ENCODE data around the gene PARN.
"Not testable (repeated sequence)": the region's sequence is repeated elsewhere in the genome, so short reads cannot be mapped to it uniquely, and the experiment has no call there.

Gene PARN

DNA sequence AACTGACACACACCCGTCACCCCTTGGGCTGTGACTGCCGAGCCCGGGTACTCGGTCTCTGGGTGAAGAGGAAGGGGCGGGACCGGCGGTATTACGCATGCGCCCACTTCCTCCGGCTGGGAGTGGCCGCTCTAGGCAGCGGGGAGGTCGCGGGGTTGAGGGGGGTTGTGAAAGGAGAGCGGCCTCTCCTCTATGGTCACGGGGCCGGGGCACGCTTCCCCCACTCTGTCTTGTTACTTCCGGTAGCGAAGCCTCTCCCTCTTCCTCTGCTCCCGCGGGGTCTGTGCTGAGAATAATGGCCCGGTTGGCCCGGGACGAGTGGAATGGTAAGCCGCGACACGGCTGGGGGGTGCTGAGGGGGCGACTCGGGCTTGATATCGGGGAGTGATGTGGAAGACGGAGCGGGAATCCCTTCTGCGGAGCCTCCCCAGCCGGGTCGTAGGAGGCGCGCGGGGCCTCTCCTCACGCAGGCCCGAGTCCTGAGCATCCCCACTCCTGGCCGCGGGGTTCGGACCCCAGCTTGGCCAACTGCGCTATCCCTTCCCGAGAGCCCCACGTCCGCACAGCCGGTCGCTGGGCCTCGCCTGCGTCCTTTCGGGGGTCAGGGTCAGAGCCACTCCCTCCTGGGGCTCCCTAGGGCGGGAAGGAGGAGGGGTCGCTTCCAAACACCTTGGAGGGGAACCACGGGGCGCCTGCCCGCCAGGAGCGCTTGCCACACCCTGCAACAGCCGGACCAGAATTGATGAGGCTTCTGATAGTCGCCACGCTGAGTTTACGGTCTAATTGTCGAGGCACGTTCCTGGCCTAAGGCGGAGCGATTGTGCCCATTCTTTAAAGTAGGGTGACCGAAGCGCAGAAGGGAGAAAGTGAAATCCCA, 2.9 kb upstream of the PARN start, which contains the start of gene BFAR:
Gene BFAR (plus strand): TSS at position 259 of the 877 bp plus-strand sequence. CDS start 11,396 bp downstream, outside the sequence.
- Histone ChIP-seq H3K36me3 (ENCODE audit: control insufficient read depth in 2 of 2, insufficient read depth in 2 of 2, low read length in 2 of 2) (peaks cover under 1 to 2% of the 10 kb centered on the region in 2 donors), H3K27ac (ENCODE audit: low read length) (peak within 1 kb of the TSS; percentile 88), H3K9ac (ENCODE audit: low read length in 2 of 2) (peak within 1 kb of the TSS; percentile 87), H3K9me3 (ENCODE audit: control insufficient read depth in 2 of 2, low read length in 2 of 2) (no peaks in the 10 kb centered on the region), H3K4me3 (ENCODE audit: low read length in 2 of 2) (peak within 1 kb of the TSS; percentile 91 to 95), H3K4me1 (ENCODE audit: control insufficient read depth, insufficient read depth, low read length) (peaks cover 26% of the 10 kb centered on the region), H3K27me3 (ENCODE audit: control insufficient read depth in 1 of 2, insufficient read depth in 2 of 2, low read length in 2 of 2) (no peaks in the 10 kb centered on the region)

DNA sequence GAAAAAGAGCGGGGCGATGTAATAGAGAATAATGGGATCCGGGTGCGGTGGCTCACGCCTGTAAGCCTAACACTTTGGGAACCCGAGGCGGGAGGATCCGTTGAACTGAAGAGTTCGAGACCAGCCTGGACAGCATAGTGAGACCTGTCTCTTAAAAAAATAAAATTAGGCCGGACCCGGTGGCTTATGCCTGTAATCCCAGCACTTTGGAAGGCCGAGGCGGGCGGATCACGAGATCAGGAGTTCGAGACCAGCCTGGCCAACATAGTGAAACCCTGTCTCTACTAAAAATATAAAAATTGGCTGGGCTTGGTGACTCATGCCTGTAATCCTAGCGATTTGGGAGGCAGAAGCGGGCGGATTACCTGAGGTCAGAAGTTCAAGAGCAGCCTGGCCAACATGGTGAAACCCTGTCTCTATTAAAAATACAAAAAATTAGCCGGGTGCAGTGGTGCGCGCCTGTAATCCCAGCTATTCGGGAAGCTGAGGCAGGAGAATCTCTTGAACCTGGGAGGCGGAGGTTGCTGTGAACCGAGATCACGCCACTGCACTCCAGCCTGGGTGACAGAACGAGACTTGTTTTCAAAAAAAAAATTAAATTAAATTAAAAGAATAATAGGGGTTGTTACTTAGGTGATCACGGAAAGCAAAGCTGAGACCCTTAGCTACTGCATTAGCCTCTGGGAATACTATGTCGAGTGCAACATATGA, 715 bp upstream of the PARN start:
- Histone ChIP-seq H3K4me3 (ENCODE audit: low read length in 2 of 2) (peak overlapping the region; percentile 62 to 93), H3K27ac (ENCODE audit: low read length) (peak overlapping the region; percentile 80), H3K4me1 (ENCODE audit: control insufficient read depth, insufficient read depth, low read length) (peaks cover 26% of the 10 kb centered on the region), H3K9ac (ENCODE audit: low read length in 2 of 2) (peak overlapping the region; percentile 78 to 99)
- not testable (repeated sequence) for H3K36me3 ChIP-seq (ENCODE audit: control insufficient read depth in 2 of 2, insufficient read depth in 2 of 2, low read length in 2 of 2); H3K27me3 ChIP-seq (ENCODE audit: control insufficient read depth in 1 of 2, insufficient read depth in 2 of 2, low read length in 2 of 2); H3K9me3 ChIP-seq (ENCODE audit: control insufficient read depth in 2 of 2, low read length in 2 of 2)

DNA sequence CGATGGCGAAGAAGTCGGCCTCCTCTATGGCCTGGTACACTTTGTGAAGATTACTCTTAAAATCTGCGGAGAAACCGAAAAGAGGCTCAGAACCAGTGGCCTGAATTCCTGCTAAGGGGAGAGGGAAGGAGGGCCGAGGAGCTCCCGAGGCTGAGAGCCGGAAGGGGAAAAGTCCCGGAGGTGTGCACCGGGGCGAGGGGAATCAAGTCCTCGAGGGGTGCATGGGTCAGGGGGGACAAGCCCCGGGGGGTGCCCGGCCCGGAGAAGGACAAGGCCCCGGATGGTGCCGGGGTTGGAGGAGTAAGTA, 495 bp downstream of the PARN start:
- Histone ChIP-seq H3K4me1 (ENCODE audit: control insufficient read depth, insufficient read depth, low read length) (peaks cover 26% of the 10 kb centered on the region), H3K27me3 (ENCODE audit: control insufficient read depth in 1 of 2, insufficient read depth in 2 of 2, low read length in 2 of 2) (no peaks in the 10 kb centered on the region)

DNA sequence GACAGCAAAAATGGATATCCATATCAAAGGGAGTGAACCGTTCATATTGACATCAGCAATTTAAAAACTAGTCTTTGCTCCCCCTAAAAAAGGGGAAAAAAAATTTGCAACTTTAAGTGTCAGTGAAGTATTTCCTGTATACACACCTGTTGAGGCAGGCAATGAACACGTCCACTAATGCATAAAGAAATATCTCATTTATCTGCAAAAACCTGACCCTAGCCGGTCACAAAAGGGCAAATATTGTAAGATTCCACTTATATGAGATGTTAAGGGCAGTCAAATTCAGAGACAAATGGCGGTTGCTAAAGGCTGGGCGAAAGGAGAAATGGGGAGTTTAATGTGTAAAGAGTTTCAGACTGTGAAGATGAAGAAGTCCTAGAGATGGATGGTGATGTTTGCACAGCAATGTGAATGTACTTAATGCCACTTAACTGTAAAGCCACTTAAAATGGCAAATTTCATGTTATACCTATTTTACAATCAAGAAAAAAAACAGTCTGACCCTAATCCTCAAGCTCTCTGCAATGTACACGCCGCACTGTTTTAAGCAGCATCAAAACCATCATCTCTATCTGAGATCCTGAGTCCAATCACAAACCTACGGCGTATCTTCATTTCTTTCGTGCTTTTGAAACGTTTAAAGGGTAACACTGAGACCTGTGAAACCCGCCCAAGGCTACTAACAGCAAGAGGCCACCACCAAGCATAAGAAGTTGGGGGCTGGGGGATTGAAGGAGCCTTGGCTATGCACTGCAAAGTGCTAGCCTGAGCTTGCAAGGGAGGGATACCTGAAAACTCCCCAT, 1.1 kb downstream of the PARN start:
- Histone ChIP-seq H3K4me1 (ENCODE audit: control insufficient read depth, insufficient read depth, low read length) (peaks cover 21% of the 10 kb centered on the region), H3K27me3 (ENCODE audit: control insufficient read depth in 1 of 2, insufficient read depth in 2 of 2, low read length in 2 of 2) (no peaks in the 10 kb centered on the region), H3K27ac (ENCODE audit: low read length) (peak overlapping the region; percentile 80), H3K9ac (ENCODE audit: low read length in 2 of 2) (peak overlapping the region; percentile 97 to 99), H3K36me3 (ENCODE audit: control insufficient read depth in 2 of 2, insufficient read depth in 2 of 2, low read length in 2 of 2) (peaks cover 7 to 10% of the 10 kb centered on the region in 2 donors), H3K9me3 (ENCODE audit: control insufficient read depth in 2 of 2, low read length in 2 of 2) (no peaks in the 10 kb centered on the region), H3K4me3 (ENCODE audit: low read length in 2 of 2) (peak overlapping the region; percentile 62 to 93)

More for the DNA sequence above, 495 bp downstream of the PARN start:
- Histone ChIP-seq H3K4me3 (ENCODE audit: low read length in 2 of 2) (peak overlapping the region; percentile 62 to 93), H3K27ac (ENCODE audit: low read length) (peak overlapping the region; percentile 80), H3K9me3 (ENCODE audit: control insufficient read depth in 2 of 2, low read length in 2 of 2) (no peaks in the 10 kb centered on the region), H3K9ac (ENCODE audit: low read length in 2 of 2) (peak overlapping the region; percentile 97 to 99), H3K36me3 (ENCODE audit: control insufficient read depth in 2 of 2, insufficient read depth in 2 of 2, low read length in 2 of 2) (peaks cover 5 to 7% of the 10 kb centered on the region in 2 donors)

DNA sequence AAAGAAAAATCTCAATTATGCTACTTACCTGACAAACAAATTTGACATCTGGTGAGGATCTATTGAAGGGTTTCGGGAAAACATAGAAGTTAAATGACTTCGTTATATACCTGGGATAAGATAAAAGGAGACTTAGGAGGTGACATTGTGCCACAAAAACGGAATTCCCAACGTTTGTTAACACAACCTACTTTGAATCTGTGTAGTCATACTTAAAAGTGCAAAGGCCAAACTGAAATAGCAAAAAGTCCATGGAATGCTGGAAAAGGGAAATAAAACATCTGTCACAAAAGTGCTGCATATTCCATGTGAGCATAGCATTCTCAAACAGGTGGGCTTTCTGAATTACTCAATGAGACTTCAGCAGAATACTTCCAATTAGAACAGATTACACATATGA, 3.0 kb downstream of the PARN start:
- H3K27ac ChIP-seq (ENCODE audit: low read length) = no peak overlapping the region
- no peaks in the 10 kb centered on the region for H3K27me3 ChIP-seq (ENCODE audit: control insufficient read depth in 1 of 2, insufficient read depth in 2 of 2, low read length in 2 of 2)
- H3K9me3 ChIP-seq (ENCODE audit: control insufficient read depth in 2 of 2, low read length in 2 of 2) = no peaks in the 10 kb centered on the region
- H3K4me3 ChIP-seq (ENCODE audit: low read length in 2 of 2) = no peak overlapping the region
- H3K9ac ChIP-seq (ENCODE audit: low read length in 2 of 2) = no peak overlapping the region
- H3K36me3 ChIP-seq (ENCODE audit: control insufficient read depth in 2 of 2, insufficient read depth in 2 of 2, low read length in 2 of 2) = peaks cover 9 to 14% of the 10 kb centered on the region in 2 donors
- peaks cover 16% of the 10 kb centered on the region for H3K4me1 ChIP-seq (ENCODE audit: control insufficient read depth, insufficient read depth, low read length)

DNA sequence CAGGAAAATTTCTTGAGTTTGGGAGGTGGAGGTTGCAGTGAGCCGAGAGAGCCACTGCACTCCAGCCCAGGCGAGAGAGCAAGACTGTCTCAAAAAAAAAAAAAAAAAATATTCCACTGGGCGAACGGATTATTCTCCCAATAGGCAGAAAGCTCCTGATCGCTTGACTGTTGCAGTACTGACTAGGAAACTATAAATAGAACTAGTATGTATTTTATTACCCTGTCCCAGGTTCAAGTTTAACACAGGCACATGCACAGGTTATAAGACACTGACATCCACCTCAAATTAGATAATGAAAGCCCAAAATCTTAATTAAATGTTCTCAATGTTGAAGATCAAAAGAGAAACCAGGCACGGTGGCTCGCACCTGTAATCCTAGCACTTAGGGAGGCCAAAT, 11.5 kb downstream of the PARN start:
- no peaks in the 10 kb centered on the region for H3K27me3 ChIP-seq (ENCODE audit: control insufficient read depth in 1 of 2, insufficient read depth in 2 of 2, low read length in 2 of 2)
- H3K4me3 ChIP-seq (ENCODE audit: low read length in 2 of 2) = no peak overlapping the region
- no peaks in the 10 kb centered on the region for H3K9me3 ChIP-seq (ENCODE audit: control insufficient read depth in 2 of 2, low read length in 2 of 2)
- H3K27ac ChIP-seq (ENCODE audit: low read length) = no peak overlapping the region
- H3K4me1 ChIP-seq (ENCODE audit: control insufficient read depth, insufficient read depth, low read length) = no peaks in the 10 kb centered on the region
- peaks cover 21 to 24% of the 10 kb centered on the region in 2 donors for H3K36me3 ChIP-seq (ENCODE audit: control insufficient read depth in 2 of 2, insufficient read depth in 2 of 2, low read length in 2 of 2)
- H3K9ac ChIP-seq (ENCODE audit: low read length in 2 of 2) = no peak overlapping the region

DNA sequence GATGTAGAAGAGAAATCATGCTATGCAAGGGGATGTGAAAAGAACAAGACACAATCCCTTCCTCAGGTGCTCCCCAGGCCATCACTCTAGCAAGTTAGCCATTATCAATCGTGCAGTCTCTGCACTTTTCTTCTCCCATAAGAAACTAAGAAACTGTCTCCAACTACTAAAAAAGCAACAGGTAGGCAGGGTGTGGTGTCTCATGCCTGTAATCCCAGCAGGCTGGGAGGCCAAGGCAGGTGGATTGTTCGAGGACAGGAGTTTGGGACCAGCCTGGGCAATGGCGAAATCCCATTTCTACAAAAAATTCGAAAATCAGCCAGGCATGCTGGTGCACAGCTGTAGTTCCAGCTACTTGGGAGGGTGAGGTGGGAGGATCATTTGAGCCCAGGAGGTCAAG, 13.8 kb downstream of the PARN start:
- Histone ChIP-seq H3K4me1 (ENCODE audit: control insufficient read depth, insufficient read depth, low read length) (no peaks in the 10 kb centered on the region), H3K9me3 (ENCODE audit: control insufficient read depth in 2 of 2, low read length in 2 of 2) (no peaks in the 10 kb centered on the region), H3K36me3 (ENCODE audit: control insufficient read depth in 2 of 2, insufficient read depth in 2 of 2, low read length in 2 of 2) (peaks cover 22 to 29% of the 10 kb centered on the region in 2 donors), H3K9ac (ENCODE audit: low read length in 2 of 2) (no peak overlapping the region), H3K27me3 (ENCODE audit: control insufficient read depth in 1 of 2, insufficient read depth in 2 of 2, low read length in 2 of 2) (no peaks in the 10 kb centered on the region), H3K27ac (ENCODE audit: low read length) (no peak overlapping the region), H3K4me3 (ENCODE audit: low read length in 2 of 2) (no peak overlapping the region)

DNA sequence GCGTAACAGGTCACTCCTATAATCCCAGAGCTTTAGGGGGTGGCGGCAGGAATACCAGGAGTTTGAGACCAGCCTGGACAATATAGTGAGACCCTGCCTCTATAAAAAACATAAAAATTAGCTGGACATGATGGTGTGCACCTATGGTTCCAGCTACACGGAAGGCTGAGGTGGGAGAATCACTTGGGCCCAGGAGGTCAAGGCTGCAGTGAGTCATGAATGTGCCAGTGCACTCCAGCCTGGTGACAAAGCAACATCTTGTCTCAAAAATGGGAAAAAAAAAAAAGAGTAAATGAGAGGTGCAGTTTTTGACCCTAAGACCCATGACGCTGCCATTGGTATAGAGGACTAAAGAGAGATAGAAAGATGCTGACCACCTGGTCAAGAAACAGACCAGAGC, 16.1 kb downstream of the PARN start:
- no peak overlapping the region for H3K9ac ChIP-seq (ENCODE audit: low read length in 2 of 2)
- no peak overlapping the region for H3K27ac ChIP-seq (ENCODE audit: low read length)
- no peaks in the 10 kb centered on the region for H3K9me3 ChIP-seq (ENCODE audit: control insufficient read depth in 2 of 2, low read length in 2 of 2)
- H3K4me1 ChIP-seq (ENCODE audit: control insufficient read depth, insufficient read depth, low read length) = no peaks in the 10 kb centered on the region
- peaks cover 28 to 40% of the 10 kb centered on the region in 2 donors for H3K36me3 ChIP-seq (ENCODE audit: control insufficient read depth in 2 of 2, insufficient read depth in 2 of 2, low read length in 2 of 2)
- H3K27me3 ChIP-seq (ENCODE audit: control insufficient read depth in 1 of 2, insufficient read depth in 2 of 2, low read length in 2 of 2) = no peaks in the 10 kb centered on the region
- H3K4me3 ChIP-seq (ENCODE audit: low read length in 2 of 2) = no peak overlapping the region

DNA sequence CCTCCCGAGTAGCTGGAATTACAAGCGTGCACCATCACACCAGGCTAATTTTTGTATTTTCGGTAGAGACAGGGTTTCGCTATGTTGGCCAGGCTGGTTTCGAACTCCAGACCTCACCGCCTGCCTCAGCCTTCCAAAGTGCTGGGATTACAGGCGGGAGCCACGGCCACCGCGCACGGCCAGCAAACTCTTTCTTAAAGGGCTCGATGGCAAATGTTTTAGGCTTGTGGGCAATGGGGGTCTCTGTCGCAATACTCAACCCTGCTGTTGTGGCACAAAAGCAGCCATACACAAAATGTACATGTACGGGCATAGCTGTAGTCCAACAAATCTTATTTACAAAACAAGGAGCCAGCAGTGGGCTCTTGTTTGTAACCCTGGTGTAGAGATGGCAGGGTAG, 18.4 kb downstream of the PARN start:
- Histone ChIP-seq H3K4me1 (ENCODE audit: control insufficient read depth, insufficient read depth, low read length) (no peaks in the 10 kb centered on the region), H3K4me3 (ENCODE audit: low read length in 2 of 2) (no peak overlapping the region), H3K36me3 (ENCODE audit: control insufficient read depth in 2 of 2, insufficient read depth in 2 of 2, low read length in 2 of 2) (peaks cover 44 to 53% of the 10 kb centered on the region in 2 donors), H3K9ac (ENCODE audit: low read length in 2 of 2) (no peak overlapping the region), H3K27ac (ENCODE audit: low read length) (no peak overlapping the region), H3K9me3 (ENCODE audit: control insufficient read depth in 2 of 2, low read length in 2 of 2) (no peaks in the 10 kb centered on the region), H3K27me3 (ENCODE audit: control insufficient read depth in 1 of 2, insufficient read depth in 2 of 2, low read length in 2 of 2) (no peaks in the 10 kb centered on the region)

DNA sequence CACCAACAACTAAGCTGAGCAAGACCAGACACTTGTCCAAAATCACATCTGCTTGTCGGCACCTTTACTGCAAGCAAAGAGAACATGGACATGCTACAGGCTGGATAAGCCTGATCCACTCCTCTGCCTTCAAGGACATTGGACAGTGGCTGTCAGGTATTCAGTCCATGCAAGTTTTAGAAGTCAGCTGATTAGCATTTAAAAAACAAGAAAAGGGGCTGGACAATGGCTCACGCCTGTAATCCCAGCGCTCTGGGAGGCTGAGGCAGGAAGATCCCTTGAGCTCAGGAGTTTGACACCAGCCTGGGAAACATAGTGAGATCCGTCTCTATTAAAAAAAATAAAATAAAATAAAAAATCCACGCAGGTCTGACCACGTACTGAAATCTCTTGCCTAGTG, 20.3 kb downstream of the PARN start:
- no peak overlapping the region for H3K9ac ChIP-seq (ENCODE audit: low read length in 2 of 2)
- H3K27me3 ChIP-seq (ENCODE audit: control insufficient read depth in 1 of 2, insufficient read depth in 2 of 2, low read length in 2 of 2) = no peaks in the 10 kb centered on the region
- no peak overlapping the region for H3K4me3 ChIP-seq (ENCODE audit: low read length in 2 of 2)
- no peaks in the 10 kb centered on the region for H3K4me1 ChIP-seq (ENCODE audit: control insufficient read depth, insufficient read depth, low read length)
- H3K9me3 ChIP-seq (ENCODE audit: control insufficient read depth in 2 of 2, low read length in 2 of 2) = no peaks in the 10 kb centered on the region
- H3K27ac ChIP-seq (ENCODE audit: low read length) = no peak overlapping the region
- peaks cover 40 to 51% of the 10 kb centered on the region in 2 donors for H3K36me3 ChIP-seq (ENCODE audit: control insufficient read depth in 2 of 2, insufficient read depth in 2 of 2, low read length in 2 of 2)
